ENCODE measurements around the gene APOE. TPM values are rescaled to one million over a fixed set of nuclear protein-coding genes. Genes with fewer than 3 reads are reported as not detected.
A peak's percentile ranks its signal among the peaks of the same experiment; 100 is the strongest.

APOE gene
- total and polyA plus RNA-seq, 2 of the 13 experiments (the other 11 are each of a cell fraction or from before 2014, with no cell fraction given) = 1,328 to 1,470 TPM

GRCh38 chr19:44903602-44904425, 1.8 kb upstream of the APOE start (continued):
- TF ChIP-seq ELF4 (CRISPR knock-in tag; IDR thresholded peaks at IDR 0.05; ENCODE audit: borderline replicate concordance) (no peak), ZNF414 (CRISPR knock-in tag; IDR thresholded peaks at IDR 0.05) (peak; percentile 47; the same call in 1 of the 2 replicates), ZSCAN22 (CRISPR knock-in tag; IDR thresholded peaks at IDR 0.05) (peak; percentile 67; the same call in 1 of the 2 replicates), NR2C2 (CRISPR knock-in tag; IDR thresholded peaks at IDR 0.05; ENCODE audit: borderline replicate concordance) (peak; percentile 85; the same call in 1 of the 2 replicates), SMARCC2 (IDR thresholded peaks at IDR 0.05) (no peak), ZMYM4 (CRISPR knock-in tag; IDR thresholded peaks at IDR 0.05) (peak; percentile 82), CCDC6 (CRISPR knock-in tag; IDR thresholded peaks at IDR 0.05) (peak; percentile 78; the same call in 1 of the 2 replicates), RBM39 (IDR thresholded peaks at IDR 0.05; ENCODE audit: low read depth, low read length, poor library complexity, severe bottlenecking) (peak; percentile 35), FOSL2 (CRISPR knock-in tag; IDR thresholded peaks at IDR 0.05) (peak; percentile 70), TRIM24 (CRISPR knock-in tag; IDR thresholded peaks at IDR 0.05) (peak; percentile 43; the same call in 1 of the 2 replicates), ZNF207 (IDR thresholded peaks at IDR 0.05; ENCODE audit: borderline replicate concordance) (no peak), ZNF687 (CRISPR knock-in tag; IDR thresholded peaks at IDR 0.05) (peak; percentile 91), HNF1A (IDR thresholded peaks at IDR 0.05; ENCODE audit: low read depth) (no peak), HNF1A (CRISPR knock-in tag; IDR thresholded peaks at IDR 0.05; ENCODE audit: borderline replicate concordance) (peak; percentile 70; the same call in 1 of the 2 replicates), HDAC1 (CRISPR knock-in tag; IDR thresholded peaks at IDR 0.05) (peak; percentile 95), GABPB1 (CRISPR knock-in tag; IDR thresholded peaks at IDR 0.05) (peak; percentile 58; the same call in 1 of the 2 replicates), ZNF383 (CRISPR knock-in tag; IDR thresholded peaks at IDR 0.05; ENCODE audit: borderline replicate concordance) (0 out of 2 replicates have a peak, but pooled peaks have one; percentile 8), PRPF4 (IDR thresholded peaks at IDR 0.05; ENCODE audit: low read depth, low read length, poor library complexity, severe bottlenecking) (peak; percentile 88), ZNF629 (CRISPR knock-in tag; conservative IDR thresholded peaks at IDR 0.05) (0 out of 2 replicates have a peak, but pooled peaks have one; percentile 36)

All from HepG2 (cell line).